H1 (cell line): ENCODE data around the gene SEC24C. TPM values are rescaled to one million over a fixed set of nuclear protein-coding genes. Genes with fewer than 3 reads are reported as not detected.

ENCODE experiments used
- polyA plus RNA-seq, 7 experiments: library from polyadenylated mRNA; depleted of rRNA in 3 of 7; stranded (reverse) in 5 of 7; unstranded in 2 of 7; fragments of >200 nt in 5 of 7; fragments of 200-250 nt in 2 of 7; gene quantifications; 1 replicate in 5 of 7; 2 replicates in 1 of 7; 4 replicates in 1 of 7; pipeline versions ENCODE4 v1.2.1 to v1.2.3, GENCODE V29; 2011 to 2013; ENCODE audit warnings: missing spikeins in 2 of 7, mixed read lengths in 2 of 7
- small RNA-seq: library from polyadenylated mRNA; stranded (forward); fragments of <200 nt; extraction: miRNeasy Mini kit (QIAGEN cat#:217004); gene quantifications from one replicate; pipeline ENCODE3, GENCODE V24; 2013; ENCODE audit not compliant: insufficient read depth
- total RNA-seq: library from RNA; stranded (reverse); fragmentation: NEBNext Ultra II Directional; extraction: Animal tissue kit (Norgen Biotek cat#: 25700); gene quantifications from 2 replicates; pipeline ENCODE4 v1.2.1, GENCODE V29; 2021

Gene SEC24C
- total and polyA plus RNA-seq, 2 of the 8 experiments (the other 6 are each of a cell fraction or from before 2014, with no cell fraction given), result 63.2 to 67.4 TPM

Small RNA genes within 50 kb of the gene (small RNA-seq; reads per million reads assigned to genes)
- gene AC022400.4 (not detected), gene AC022400.9 (not detected), gene RNA5SP320 (not detected), gene ZSWIM8-AS1 (not detected)

Other genes with a start within 250 kb of the SEC24C start
- 32.3 and 36.3 TPM in 2 replicates for gene PPP3CB, start 248.3 kb upstream of the SEC24C start, total RNA-seq
- gene PPP3CB, start 248.3 kb upstream of the SEC24C start, polyA plus RNA-seq (2011; rRNA removed), result 8.2 and 10.5 TPM in 2 replicates
- 56.6 and 65.6 TPM in 2 replicates for gene USP54, start 153.0 kb upstream of the SEC24C start, total RNA-seq
- gene USP54, start 153.0 kb upstream of the SEC24C start, polyA plus RNA-seq (2011; rRNA removed), result 31.0 and 46.2 TPM in 2 replicates
- 2.6 and 2.7 TPM in 2 replicates for gene MYOZ1, start 102.9 kb upstream of the SEC24C start, total RNA-seq
- gene MYOZ1, start 102.9 kb upstream of the SEC24C start, polyA plus RNA-seq (2011; rRNA removed), result 3.0 and 3.3 TPM in 2 replicates
- gene SYNPO2L, start 88.3 kb upstream of the SEC24C start, total RNA-seq, result 0.11 and 0.19 TPM in 2 replicates
- gene SYNPO2L, start 88.3 kb upstream of the SEC24C start, polyA plus RNA-seq (2011; rRNA removed), result 0.05 and 0.06 TPM in 2 replicates
- gene AGAP5, start 46.3 kb upstream of the SEC24C start, total RNA-seq, result 3.1 and 5.4 TPM in 2 replicates
- 5.6 and 6.0 TPM in 2 replicates for gene AGAP5, start 46.3 kb upstream of the SEC24C start, polyA plus RNA-seq (2011; rRNA removed)
- 44.9 and 46.4 TPM in 2 replicates for gene CHCHD1, start 37.7 kb downstream of the SEC24C start, total RNA-seq
- 52.6 and 58.1 TPM in 2 replicates for gene CHCHD1, start 37.7 kb downstream of the SEC24C start, polyA plus RNA-seq (2011; rRNA removed)
- 44.7 and 49.8 TPM in 2 replicates for gene ZSWIM8, start 41.2 kb downstream of the SEC24C start, total RNA-seq
- 99.7 and 113 TPM in 2 replicates for gene ZSWIM8, start 41.2 kb downstream of the SEC24C start, polyA plus RNA-seq (2011; rRNA removed)
- gene NDST2, start 67.2 kb downstream of the SEC24C start, total RNA-seq, result 21.4 and 25.5 TPM in 2 replicates
- gene NDST2, start 67.2 kb downstream of the SEC24C start, polyA plus RNA-seq (2011; rRNA removed), result 13.9 and 18.0 TPM in 2 replicates
- gene CAMK2G, start 130.2 kb downstream of the SEC24C start, total RNA-seq, result 29.9 and 31.7 TPM in 2 replicates
- 28.9 and 31.9 TPM in 2 replicates for gene CAMK2G, start 130.2 kb downstream of the SEC24C start, polyA plus RNA-seq (2011; rRNA removed)
- 23.8 and 26.1 TPM in 2 replicates for gene PLAU, start 166.8 kb downstream of the SEC24C start, total RNA-seq
- gene PLAU, start 166.8 kb downstream of the SEC24C start, polyA plus RNA-seq (2011; rRNA removed), result 15.8 and 16.2 TPM in 2 replicates